Right lobe of liver (tissue), 6 donors: ENCODE data around the gene TCFL5. TPM values are rescaled to one million over a fixed set of nuclear protein-coding genes. Genes with fewer than 3 reads are reported as not detected.

Source experiments
- ATAC-seq, 4 donors: fragments of 200-7000 bp; cut with Tn5 transposase; one replicate each; pipeline ENCODE4 v1.9.1; 2020; ENCODE audit warnings: mild to moderate bottlenecking in 4 of 4, moderate library complexity in 4 of 4
- DNase-seq, 3 donors: peaks; one replicate each; pipeline ENCODE4 v3.0.0-alpha.2; 2020
- H3K27ac ChIP-seq, 3 donors: fragments of 200-600 bp; one replicate each; pipeline ENCODE4 v1.8.0; 2022
- H3K27me3 ChIP-seq, 2 donors: fragments of 200-600 bp; one replicate each; pipeline ENCODE4 v1.8.0; 2022
- H3K36me3 ChIP-seq, 4 donors: fragments of 200-600 bp; sonication (generic) in 1 of 4; one replicate each; pipeline versions ENCODE4 v1.5.1 to v1.8.0; 2017 to 2022; ENCODE audit warnings: control low read depth in 1 of 4
- H3K4me1 ChIP-seq, 4 donors: fragments of 200-600 bp; sonication (generic) in 1 of 4; one replicate each; pipeline versions ENCODE4 v1.5.1 to v1.8.0; 2017 to 2022; ENCODE audit warnings: control low read depth in 1 of 4
- H3K4me3 ChIP-seq, 3 donors: fragments of 200-600 bp; one replicate each; pipeline ENCODE4 v1.8.0; 2022
- H3K9me3 ChIP-seq, 4 donors: fragments of 200-600 bp; sonication (generic) in 1 of 4; one replicate each; pipeline versions ENCODE4 v1.5.1 to v1.8.0; 2017 to 2022; ENCODE audit warnings: control low read depth in 1 of 4
- POLR2A ChIP-seq: fragments of 450-650 bp; IDR thresholded peaks from one replicate; pipeline ENCODE4 v1.6.1; 2017; ENCODE audit warnings: antibody characterized with exemption, mild to moderate bottlenecking
- WGBS: methylation state at CpG from one replicate; pipeline ENCODE4 v1.1.6; 2018; ENCODE audit warnings: low coverage, low lambda C conversion rate; ENCODE audit not compliant: insufficient coverage; ENCODE audit errors: missing lambda C conversion rate; 5-methylcytosine and 5-hydroxymethylcytosine counted together
- intact Hi-C, 2 donors: fragments of 100-400 bp; cut with DNase I; formaldehyde crosslinking; loops; one replicate each; pipeline versions ENCODE4 v1.11.2 to v1.14.1; 2022
- total RNA-seq, 6 experiments: library from RNA; depleted of rRNA in 2 of 6; stranded (reverse); fragments of >200 nt in 2 of 6; fragmentation: NEBNext Ultra II Directional in 3 of 6; extraction: Animal tissue kit (Norgen Biotek cat#: 25700) in 3 of 6; gene quantifications; one replicate each; pipeline versions ENCODE4 v1.1.0 to v1.2.4, GENCODE V29; 2016 to 2023
- TF ChIP-seq, protein P1 (sequence below), 4 donors: fragments of 200-600 bp in 3 of 4; fragments of 450-650 bp in 1 of 4; IDR thresholded peaks; one replicate each; pipeline versions ENCODE4 v1.5.1 to v1.8.0; 2016 to 2022; ENCODE audit warnings: antibody characterized with exemption in 4 of 4, mild to moderate bottlenecking in 2 of 4
- donor health status: DM: no; HTN: yes; CAD: no.
- donor health status: DM: no; HTN: no; CAD: no.
- donor health status: DM: no; HTN: no; CAD: no.
- donor health status: DM: no; HTN: yes; CAD: no.
- donor health status: DM: no; HTN: yes; CAD: no.

TCFL5 gene
- total RNA-seq, 6 experiments from 2014 or later: 2.9 to 5.1 (median 3.9) TPM

DNA sequence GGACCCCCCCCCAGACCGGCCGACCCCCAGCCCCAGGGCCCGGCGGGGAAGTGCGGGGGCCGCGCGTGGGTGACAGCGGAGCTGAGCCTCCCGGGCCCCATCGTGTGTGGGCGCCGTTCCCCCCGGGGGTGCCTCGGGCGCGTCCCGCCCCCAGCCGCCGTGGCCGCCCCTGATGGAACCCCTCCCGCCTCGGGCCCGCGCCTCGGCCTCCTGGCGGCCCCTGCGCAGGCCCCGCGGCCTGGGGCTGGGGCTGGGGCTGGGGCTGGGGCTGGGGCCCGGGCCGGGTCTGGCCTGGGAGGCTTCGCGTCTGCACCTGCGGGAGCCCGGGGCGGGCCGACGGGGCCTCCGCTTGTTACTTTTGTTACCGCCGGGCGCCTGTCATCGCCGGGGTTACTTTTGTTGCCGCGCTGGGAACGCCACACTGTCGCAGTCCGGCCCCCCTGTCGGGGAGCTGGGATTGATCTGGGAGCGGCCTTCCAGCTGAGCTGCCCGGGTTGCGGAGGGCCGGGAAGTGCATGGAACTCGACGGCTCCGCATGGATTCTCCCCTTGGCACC lies 56.4 kb downstream of the TCFL5 start:
- Histone ChIP-seq H3K27me3 (no peaks in the 10 kb centered on the region), H3K27ac (peak overlapping the region; percentile 91 to 97 (median 93)), H3K4me3 (peak overlapping the region; percentile 83 to 99 (median 98)), H3K4me1 (peaks cover 0 to 37% (median 10%) of the 10 kb centered on the region in 4 donors), H3K36me3 (peaks cover 7 to 37% (median 18%) of the 10 kb centered on the region in 4 donors), H3K9me3 (no peaks in the 10 kb centered on the region)
- WGBS: 0% methylated on average over 7 of the region's 58 CpGs
- DNase-seq (no peak), ATAC-seq (peak in 1 of 4 donors; percentile 21)
- no peak for TF ChIP-seq POLR2A
- TF ChIP-seq, protein P1, sequence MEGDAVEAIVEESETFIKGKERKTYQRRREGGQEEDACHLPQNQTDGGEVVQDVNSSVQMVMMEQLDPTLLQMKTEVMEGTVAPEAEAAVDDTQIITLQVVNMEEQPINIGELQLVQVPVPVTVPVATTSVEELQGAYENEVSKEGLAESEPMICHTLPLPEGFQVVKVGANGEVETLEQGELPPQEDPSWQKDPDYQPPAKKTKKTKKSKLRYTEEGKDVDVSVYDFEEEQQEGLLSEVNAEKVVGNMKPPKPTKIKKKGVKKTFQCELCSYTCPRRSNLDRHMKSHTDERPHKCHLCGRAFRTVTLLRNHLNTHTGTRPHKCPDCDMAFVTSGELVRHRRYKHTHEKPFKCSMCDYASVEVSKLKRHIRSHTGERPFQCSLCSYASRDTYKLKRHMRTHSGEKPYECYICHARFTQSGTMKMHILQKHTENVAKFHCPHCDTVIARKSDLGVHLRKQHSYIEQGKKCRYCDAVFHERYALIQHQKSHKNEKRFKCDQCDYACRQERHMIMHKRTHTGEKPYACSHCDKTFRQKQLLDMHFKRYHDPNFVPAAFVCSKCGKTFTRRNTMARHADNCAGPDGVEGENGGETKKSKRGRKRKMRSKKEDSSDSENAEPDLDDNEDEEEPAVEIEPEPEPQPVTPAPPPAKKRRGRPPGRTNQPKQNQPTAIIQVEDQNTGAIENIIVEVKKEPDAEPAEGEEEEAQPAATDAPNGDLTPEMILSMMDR (IDR thresholded peaks at IDR 0.05): no peak
- intact Hi-C loops: no loop called here

DNA sequence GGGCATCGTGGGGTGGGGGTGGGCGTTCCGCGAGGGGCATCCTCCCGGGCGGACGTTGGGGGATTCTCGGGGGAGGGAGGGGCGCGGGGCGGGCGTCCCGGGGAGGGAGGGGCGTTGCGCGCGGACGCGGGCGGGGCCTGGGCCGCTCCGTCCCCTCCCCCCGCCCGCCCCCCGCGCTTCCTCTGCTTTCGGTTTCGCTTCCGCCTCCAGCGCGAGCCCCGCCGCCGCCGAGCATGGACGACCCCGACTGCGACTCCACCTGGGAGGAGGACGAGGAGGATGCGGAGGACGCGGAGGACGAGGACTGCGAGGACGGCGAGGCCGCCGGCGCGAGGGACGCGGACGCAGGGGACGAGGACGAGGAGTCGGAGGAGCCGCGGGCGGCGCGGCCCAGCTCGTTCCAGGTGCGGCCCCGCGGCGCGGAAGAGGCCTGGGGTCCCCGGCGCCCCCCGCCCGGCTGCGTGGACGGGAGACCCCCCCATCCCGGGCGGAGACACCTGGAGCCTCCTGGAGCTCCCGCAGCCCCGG lies 56.9 kb downstream of the TCFL5 start, which contains the start of gene OGFR:
TSS of gene OGFR (plus strand) at position 209 of the 528 bp plus-strand sequence. CDS start at position 234, 25 bp downstream.
- Histone ChIP-seq H3K4me1 (peaks cover 0 to 37% (median 10%) of the 10 kb centered on the region in 4 donors), H3K36me3 (peaks cover 3 to 37% (median 16%) of the 10 kb centered on the region in 4 donors), H3K9me3 (no peaks in the 10 kb centered on the region), H3K27ac (peak within 1 kb of the TSS; percentile 91 to 97 (median 93)), H3K27me3 (no peaks in the 10 kb centered on the region), H3K4me3 (peak within 1 kb of the TSS; percentile 83 to 99 (median 98))
- WGBS: no CpG with 5 or more reads among the region's 77 CpGs
- peak; percentile 44 for TF ChIP-seq POLR2A
- TF ChIP-seq, protein P1 (IDR thresholded peaks at IDR 0.05): no peak
- ATAC-seq (peak; percentile 21 to 40 (median 27)), DNase-seq (peak; percentile 76 to 82 (median 79))
- intact Hi-C loops: no loop called here

DNA sequence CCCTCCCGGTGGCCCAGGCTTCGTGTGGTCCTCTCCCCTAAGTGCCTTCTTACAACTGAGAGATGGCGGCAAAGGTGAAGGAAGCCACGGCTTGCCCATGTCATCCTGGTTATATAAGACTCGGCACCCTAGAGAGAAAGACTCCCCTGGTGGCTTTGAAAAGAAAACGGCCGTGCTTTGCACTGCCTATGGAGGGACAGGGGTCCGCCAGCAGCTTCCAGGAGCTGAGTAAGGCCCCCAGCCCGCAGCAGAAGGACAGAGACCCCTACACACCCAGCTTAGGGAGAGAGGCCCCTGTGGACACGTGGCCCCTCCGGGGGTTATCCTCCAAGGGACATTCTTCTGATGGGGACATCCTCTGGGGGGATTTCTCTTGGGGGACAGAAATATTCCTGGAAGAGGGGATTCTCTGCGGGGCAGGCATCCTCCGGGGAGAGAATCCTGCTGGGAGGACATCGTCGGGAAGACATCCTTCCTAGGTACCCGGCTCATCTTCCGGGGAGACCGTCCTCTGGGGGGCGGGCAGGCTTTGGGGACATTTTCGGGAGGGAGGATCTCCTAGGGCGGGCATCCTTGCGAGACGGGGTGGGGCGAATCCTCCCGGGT lies 57.5 kb downstream of the TCFL5 start:
- no peak for ATAC-seq

DNA sequence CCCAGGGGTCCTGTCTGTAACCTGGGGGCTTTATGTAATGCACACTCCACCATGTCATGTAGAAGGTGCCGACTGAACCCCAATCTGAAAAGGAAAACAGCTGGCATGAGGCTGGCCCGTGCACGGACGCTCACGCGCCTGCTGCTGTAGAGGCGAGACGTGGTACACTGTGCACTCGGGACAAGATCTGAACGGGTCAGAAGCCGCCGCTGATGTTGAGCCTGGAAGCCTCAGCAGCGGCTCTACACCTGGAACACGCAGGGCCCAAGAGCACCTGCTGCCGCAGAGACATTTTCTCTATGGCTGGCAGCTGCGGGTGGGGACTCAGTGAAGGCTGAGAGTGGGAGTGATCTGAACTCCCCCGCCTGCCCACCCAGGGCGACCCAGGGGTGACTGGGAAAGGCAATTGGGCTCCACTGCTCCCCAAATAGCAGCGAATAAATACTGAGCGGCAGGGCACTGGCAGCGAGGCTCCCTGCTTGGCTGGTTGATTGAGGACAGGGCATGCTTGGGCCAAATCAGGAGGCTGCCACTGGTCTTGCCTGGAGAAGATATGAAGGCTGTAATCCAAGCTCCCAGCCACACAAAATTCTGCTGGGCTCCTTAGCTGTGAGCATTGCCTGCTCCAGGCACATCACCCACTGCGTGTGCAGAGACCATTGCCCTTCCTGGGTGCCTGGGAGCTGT lies 59.5 kb downstream of the TCFL5 start:
- H3K27ac ChIP-seq: no peak overlapping the region
- no peak for TF ChIP-seq POLR2A
- TF ChIP-seq, protein P1 (IDR thresholded peaks at IDR 0.05): no peak
- H3K4me1 ChIP-seq: peaks cover 0 to 41% (median 19%) of the 10 kb centered on the region in 4 donors
- H3K4me3 ChIP-seq: no peak overlapping the region
- DNase-seq (no peak), ATAC-seq (no peak)
- H3K27me3 ChIP-seq: no peaks in the 10 kb centered on the region
- 93% methylated on average over 3 of the region's 22 CpGs for WGBS
- intact Hi-C loops: no loop called here
- H3K9me3 ChIP-seq: no peaks in the 10 kb centered on the region
- peaks cover 0 to 26% (median 9%) of the 10 kb centered on the region in 4 donors for H3K36me3 ChIP-seq

More for the DNA sequence above, 57.5 kb downstream of the TCFL5 start:
- peaks cover 0 to 37% (median 10%) of the 10 kb centered on the region in 4 donors for H3K4me1 ChIP-seq
- H3K9me3 ChIP-seq: no peaks in the 10 kb centered on the region
- DNase-seq: no peak
- TF ChIP-seq POLR2A: no peak
- TF ChIP-seq, protein P1 (IDR thresholded peaks at IDR 0.05): no peak
- H3K27ac ChIP-seq: peak overlapping the region in 1 of 3 donors; percentile 93
- WGBS: 27% methylated on average over 8 of the region's 25 CpGs
- no peaks in the 10 kb centered on the region for H3K27me3 ChIP-seq
- H3K4me3 ChIP-seq: peak overlapping the region; percentile 83 to 99 (median 98)
- peaks cover 2 to 37% (median 14%) of the 10 kb centered on the region in 4 donors for H3K36me3 ChIP-seq
- intact Hi-C loops: no loop called here
